B cell (primary cell): ENCODE results near the gene TTC4. TPM values are rescaled to one million over a fixed set of nuclear protein-coding genes. Genes with fewer than 3 reads are reported as not detected.

Experiments
- ATAC-seq: fragments of 200-7000 bp; cut with Tn5 transposase; one replicate; pipeline ENCODE4 v1.10.0; 2021; ENCODE audit warnings: low read depth, mild to moderate bottlenecking, moderate number of reproducible peaks, moderate library complexity
- CTCF ChIA-PET: fragments of 350-600 bp; sonication (Branson Sonifier 250); formaldehyde crosslinking; loops from one replicate; lab custom pipeline; 2021; ENCODE audit warnings: antibody characterized with exemption, inconsistent platforms; lab: Charles Lee
- POLR2A ChIA-PET: fragments of 350-600 bp; sonication (Branson Sonifier 250); formaldehyde crosslinking; loops from one replicate; lab custom pipeline; 2021; ENCODE audit warnings: antibody characterized with exemption; lab: Charles Lee
- DNase-seq: peaks from one replicate; pipeline ENCODE4 v3.0.0; 2013
- H2AFZ ChIP-seq: 2 replicates; pipeline ENCODE4 v1.6.1; 2012; ENCODE audit warnings: mild to moderate bottlenecking, low read depth, low read length; ENCODE audit not compliant: insufficient read depth, poor library complexity, severe bottlenecking
- H3K27ac ChIP-seq, 2 donors: 1 replicate in 1 of 2; 2 replicates in 1 of 2; pipeline ENCODE4 v1.5.1; 2012 to 2013; ENCODE audit warnings: low read length in 2 of 2, mild to moderate bottlenecking in 2 of 2, moderate library complexity in 1 of 2
- H3K27me3 ChIP-seq, 4 experiments: fragments of 200-600 bp in 1 of 4; sonication (generic) in 1 of 4; replicated peaks in 1 of 4; 1 replicate in 2 of 4; 2 replicates in 2 of 4; pipeline versions ENCODE4 v1.6.1 to v1.7.0; 2013 to 2016; ENCODE audit warnings: low read length in 3 of 4, mild to moderate bottlenecking in 2 of 4, mixed read lengths in 1 of 4, moderate library complexity in 1 of 4; ENCODE audit not compliant: insufficient read depth in 4 of 4, control insufficient read depth in 3 of 4; ENCODE audit errors: control extremely low read depth in 1 of 4
- H3K36me3 ChIP-seq, 2 experiments: replicated peaks in 1 of 2; 1 replicate in 1 of 2; 2 replicates in 1 of 2; pipeline versions ENCODE4 v1.6.1 to v1.7.1; 2013; ENCODE audit warnings: low read length in 1 of 2; ENCODE audit not compliant: insufficient read depth in 2 of 2, control insufficient read depth in 1 of 2; ENCODE audit errors: control extremely low read depth in 1 of 2, extremely low read depth in 1 of 2
- H3K4me1 ChIP-seq, 2 donors: fragments of 200-600 bp in 1 of 2; sonication (generic) in 1 of 2; 1 replicate in 1 of 2; 2 replicates in 1 of 2; pipeline versions ENCODE4 v1.5.1 to v1.6.1; 2013 to 2017; ENCODE audit warnings: low read length in 2 of 2; ENCODE audit not compliant: control insufficient read depth in 2 of 2, insufficient read depth in 2 of 2
- H3K4me2 ChIP-seq: replicated peaks from 2 replicates; pipeline ENCODE3; 2012; ENCODE audit warnings: mild to moderate bottlenecking, low read depth, low read length; ENCODE audit not compliant: poor library complexity, severe bottlenecking
- H3K4me3 ChIP-seq, 5 experiments: fragments of 200-600 bp in 1 of 5; sonication (generic) in 1 of 5; 1 replicate in 3 of 5; 2 replicates in 2 of 5; pipeline versions ENCODE4 v1.5.1 to v1.7.0; 2011 to 2016; ENCODE audit warnings: low read length in 4 of 5, mild to moderate bottlenecking in 4 of 5, low read depth in 2 of 5, control low read depth in 1 of 5, moderate library complexity in 1 of 5; ENCODE audit not compliant: insufficient read depth in 1 of 5; ENCODE audit errors: control extremely low read depth in 1 of 5, extremely low read depth in 1 of 5
- H3K79me2 ChIP-seq: fragments of 200-600 bp; sonication (generic); one replicate; pipeline ENCODE4 v1.6.0; 2016; ENCODE audit warnings: low read length; ENCODE audit not compliant: control insufficient read depth, insufficient read depth
- H3K9ac ChIP-seq: fragments of 200-600 bp; sonication (generic); 2 replicates; pipeline ENCODE4 v1.6.1; 2017; ENCODE audit warnings: mild to moderate bottlenecking, low read length, moderate library complexity
- H3K9me3 ChIP-seq, 3 donors: one replicate each; pipeline versions ENCODE4 v1.6.1 to v1.7.1; 2013; ENCODE audit warnings: low read length in 2 of 3; ENCODE audit not compliant: control insufficient read depth in 2 of 3, insufficient read depth in 1 of 3; ENCODE audit errors: control extremely low read depth in 1 of 3
- H4K20me1 ChIP-seq: 2 replicates; pipeline ENCODE4 v1.6.0; 2012; ENCODE audit warnings: mild to moderate bottlenecking, low read length; ENCODE audit not compliant: insufficient read depth, control insufficient read depth, poor library complexity, severe bottlenecking
- H3K27ac Mint-ChIP-seq: one replicate; pipeline ENCODE4 v1.8.0; 2021; ENCODE audit warnings: mixed read lengths
- H3K27me3 Mint-ChIP-seq: one replicate; pipeline ENCODE4 v1.8.0; 2021; ENCODE audit warnings: mixed read lengths
- H3K4me1 Mint-ChIP-seq: one replicate; pipeline ENCODE4 v1.8.0; 2021; ENCODE audit warnings: mixed read lengths
- H3K4me3 Mint-ChIP-seq: one replicate; pipeline ENCODE4 v1.8.0; 2021; ENCODE audit warnings: mixed read lengths
- H3K9me3 Mint-ChIP-seq: one replicate; pipeline ENCODE4 v1.8.0; 2022; ENCODE audit warnings: mixed read lengths; ENCODE audit not compliant: insufficient read depth
- CTCF ChIP-seq: fragments of 200-600 bp; IDR thresholded peaks from one replicate; pipeline ENCODE4 v1.8.0; 2022; ENCODE audit warnings: antibody characterized with exemption, mild to moderate bottlenecking
- EZH2 ChIP-seq: IDR thresholded peaks from 2 replicates; pipeline ENCODE4 v1.6.1; 2012; ENCODE audit warnings: borderline replicate concordance, low read depth, mild to moderate bottlenecking, moderate library complexity, low read length; ENCODE audit not compliant: insufficient read depth, poor library complexity, severe bottlenecking
- WGBS: methylation state at CpG from one replicate; pipeline ENCODE4 v1.1.5; 2013; ENCODE audit warnings: missing lambda C conversion rate; ENCODE audit not compliant: insufficient coverage; 5-methylcytosine and 5-hydroxymethylcytosine counted together
- intact Hi-C: fragments of 100-400 bp; cut with micrococcal nuclease; formaldehyde crosslinking; loops from one replicate; pipeline ENCODE4 v1.10.0; 2022
- polyA plus RNA-seq: library from polyadenylated mRNA; depleted of rRNA; stranded (reverse); fragments of >200 nt; gene quantifications from 2 replicates; pipeline ENCODE4 v1.2.3, GENCODE V29; 2012
- total RNA-seq, 2 donors: library from RNA; stranded (reverse); fragments of 120-200 nt in 1 of 2; gene quantifications; 1 replicate in 1 of 2; 2 replicates in 1 of 2; pipeline versions ENCODE4 v1.2.3 to v1.2.4, GENCODE V29; 2013 to 2022

TTC4 gene
- total and polyA plus RNA-seq, 2 donors (not counting 1 experiment from before 2014, with no cell fraction given) = 9.9 to 23.9 TPM

- Histone ChIP-seq H3K9ac (no peak overlapping the region), H3K4me1 (no peaks in the 10 kb centered on the region), H4K20me1 (no peaks in the 10 kb centered on the region), H3K79me2 (no peaks in the 10 kb centered on the region), H3K9me3 (no peaks in the 10 kb centered on the region), H3K27ac (no peak overlapping the region), H2AFZ (no peak overlapping the region), H3K4me3 (no peak overlapping the region), H3K36me3 (no peaks in the 10 kb centered on the region), H3K4me2 (no peak overlapping the region), H3K27me3 (no peaks in the 10 kb centered on the region)
- Mint-ChIP-seq H3K4me3 (no peak overlapping the region), H3K27ac (no peak overlapping the region), H3K27me3 (peaks cover 6% of the 10 kb centered on the region), H3K9me3 (no peaks in the 10 kb centered on the region), H3K4me1 (no peaks in the 10 kb centered on the region)
- CTCF ChIA-PET = no interaction called here
- POLR2A ChIA-PET = no interaction called here
- ATAC-seq = no peak
- TF ChIP-seq CTCF (no peak), EZH2 (no peak)
- intact Hi-C loops = no loop called here
- DNase-seq = no peak
- 97% methylated on average over 11 of the region's 11 CpGs for whole genome bisulfite sequencing
Measured at GRCh38 chr1:54686155-54686554, 29.5 kb upstream of the TTC4 start.

GRCh38 chr1:54694771-54695170, 20.9 kb upstream of the TTC4 start:
- no peaks in the 10 kb centered on the region for H3K4me1 ChIP-seq
- WGBS = 96% methylated on average over 6 of the region's 8 CpGs
- no peaks in the 10 kb centered on the region for H3K79me2 ChIP-seq
- H3K9me3 ChIP-seq = no peaks in the 10 kb centered on the region
- POLR2A ChIA-PET = no interaction called here
- Mint-ChIP-seq H3K4me3 (no peak overlapping the region), H3K27ac (no peak overlapping the region), H3K9me3 (no peaks in the 10 kb centered on the region), H3K27me3 (peaks cover 28% of the 10 kb centered on the region), H3K4me1 (no peaks in the 10 kb centered on the region)
- intact Hi-C loops = no loop called here
- TF ChIP-seq EZH2 = no peak
- TF ChIP-seq CTCF = no peak
- H3K4me3 ChIP-seq = no peak overlapping the region
- H3K4me2 ChIP-seq = no peak overlapping the region
- no peaks in the 10 kb centered on the region for H3K27me3 ChIP-seq
- ATAC-seq = no peak
- no peaks in the 10 kb centered on the region for H4K20me1 ChIP-seq
- no peak for DNase-seq
- H3K27ac ChIP-seq = no peak overlapping the region
- no peak overlapping the region for H2AFZ ChIP-seq
- CTCF ChIA-PET = no interaction called here
- no peaks in the 10 kb centered on the region for H3K36me3 ChIP-seq
- no peak overlapping the region for H3K9ac ChIP-seq
